Thyroid gland (tissue), 4 donors: Measurements from ENCODE around the gene MEGF6.
"Not testable (repeated sequence)": the region's sequence is repeated elsewhere in the genome, so short reads cannot be mapped to it uniquely, and the experiment has no call there.

Source experiments
- CTCF ChIP-seq, 6 experiments: fragments of 200-600 bp in 3 of 6; fragments of 450-650 bp in 3 of 6; sonication (generic) in 3 of 6; IDR thresholded peaks; one replicate each; pipeline ENCODE4 v1.5.1; 2016 to 2019; ENCODE audit warnings: antibody characterized with exemption in 6 of 6, mild to moderate bottlenecking in 2 of 6, inconsistent platforms in 1 of 6, moderate library complexity in 1 of 6
- POLR2A ChIP-seq, 2 donors: fragments of 450-650 bp; IDR thresholded peaks; one replicate each; pipeline ENCODE4 v1.6.1; 2017; ENCODE audit warnings: antibody characterized with exemption in 2 of 2, mild to moderate bottlenecking in 2 of 2, moderate library complexity in 1 of 2

GRCh38 chr1:3622102-3622501 is 10.8 kb upstream of the MEGF6 start:
- TF ChIP-seq CTCF, POLR2A (IDR thresholded peaks at IDR 0.05): not testable (repeated sequence)
